PC-9 (cell line): ENCODE data around the gene CRYZL1. TPM values are rescaled to one million over a fixed set of nuclear protein-coding genes. Genes with fewer than 3 reads are reported as not detected.

ENCODE experiments used
- BruUV-seq: library from RNA; stranded (reverse); fragments of 400-500 nt; replicated peaks from 2 replicates; lab custom pipeline; 2021; lab: Mats Ljungman, UMichigan
- CTCF ChIA-PET: fragments of 300-600 bp; sonication (Branson Sonifier 250); formaldehyde crosslinking; loops from one replicate; lab custom pipeline; 2022; ENCODE audit warnings: antibody characterized with exemption; lab: Charles Lee
- POLR2A ChIA-PET: fragments of 300-600 bp; sonication (Branson Sonifier 250); formaldehyde crosslinking; loops from one replicate; lab custom pipeline; 2022; ENCODE audit warnings: antibody characterized with exemption; ENCODE audit not compliant: unreplicated experiment; lab: Charles Lee
- DNase-seq, 2 experiments: peaks; one replicate each; pipeline versions ENCODE4 v3.0.0 to v3.0.0-alpha.2; 2015 to 2022; ENCODE audit warnings: mixed read lengths in 1 of 2
- H2AFZ ChIP-seq: fragments of 200-600 bp; sonication (generic); 2 replicates; pipeline ENCODE4 v1.8.1; 2017; ENCODE audit warnings: antibody characterized with exemption
- H3F3A ChIP-seq: fragments of 200-600 bp; sonication (generic); 2 replicates; pipeline ENCODE4 v1.8.1; 2017; ENCODE audit warnings: antibody characterized with exemption, mild to moderate bottlenecking, low read depth; ENCODE audit not compliant: insufficient read depth
- H3K27ac ChIP-seq: fragments of 200-600 bp; sonication (generic); 2 replicates; pipeline ENCODE4 v1.6.1; 2016; ENCODE audit warnings: mixed run types
- H3K27me3 ChIP-seq: fragments of 200-600 bp; sonication (generic); 2 replicates; pipeline ENCODE4 v1.6.1; 2016; ENCODE audit warnings: low read depth, mixed run types; ENCODE audit not compliant: insufficient read depth
- H3K36me3 ChIP-seq: fragments of 200-600 bp; sonication (generic); 2 replicates; pipeline ENCODE4 v1.6.1; 2016; ENCODE audit warnings: low read depth, mixed run types
- H3K4me1 ChIP-seq: fragments of 200-600 bp; sonication (generic); replicated peaks from 2 replicates; pipeline ENCODE4 v1.6.1; 2016; ENCODE audit warnings: mixed run types; ENCODE audit not compliant: insufficient read depth
- H3K4me2 ChIP-seq: fragments of 200-600 bp; sonication (generic); 2 replicates; pipeline ENCODE4 v1.6.1; 2017; ENCODE audit warnings: mixed run types
- H3K4me3 ChIP-seq: fragments of 200-600 bp; sonication (generic); 2 replicates; pipeline ENCODE4 v1.6.1; 2016; ENCODE audit warnings: mixed run types
- H3K79me2 ChIP-seq: fragments of 200-600 bp; sonication (generic); 2 replicates; pipeline ENCODE4 v1.6.1; 2017; ENCODE audit warnings: low read depth, mixed run types
- H3K9me2 ChIP-seq: fragments of 200-600 bp; sonication (generic); 2 replicates; pipeline ENCODE4 v1.8.1; 2017; ENCODE audit warnings: mild to moderate bottlenecking; ENCODE audit not compliant: insufficient read depth
- H3K9me3 ChIP-seq: fragments of 200-600 bp; sonication (generic); 2 replicates; pipeline ENCODE4 v1.8.1; 2016; ENCODE audit warnings: low read depth; ENCODE audit not compliant: insufficient read depth
- H4K20me1 ChIP-seq: fragments of 200-600 bp; sonication (generic); 2 replicates; pipeline ENCODE4 v1.8.1; 2017; ENCODE audit not compliant: insufficient read depth
- EZH2 ChIP-seq: fragments of 200-600 bp; sonication (generic); IDR thresholded peaks from 2 replicates; pipeline ENCODE4 v1.8.0; 2017; ENCODE audit warnings: antibody characterized with exemption, low read depth
- intact Hi-C: fragments of 100-400 bp; cut with micrococcal nuclease; formaldehyde crosslinking; loops from one replicate; pipeline ENCODE4 v1.10.0; 2022; ENCODE audit not compliant: unreplicated experiment
- total RNA-seq: library from RNA; stranded (reverse); gene quantifications from 2 replicates; pipeline ENCODE4 v1.2.3, GENCODE V29; 2021
- TF ChIP-seq, protein P1 (sequence below): fragments of 200-600 bp; sonication (generic); conservative IDR thresholded peaks from 2 replicates; pipeline ENCODE4 v1.6.1; 2017; ENCODE audit warnings: mixed run types, antibody characterized with exemption, mild to moderate bottlenecking, moderate library complexity

The CRYZL1 gene
- total RNA-seq, 1 experiment from 2014 or later, result 22.4 TPM

DNA sequence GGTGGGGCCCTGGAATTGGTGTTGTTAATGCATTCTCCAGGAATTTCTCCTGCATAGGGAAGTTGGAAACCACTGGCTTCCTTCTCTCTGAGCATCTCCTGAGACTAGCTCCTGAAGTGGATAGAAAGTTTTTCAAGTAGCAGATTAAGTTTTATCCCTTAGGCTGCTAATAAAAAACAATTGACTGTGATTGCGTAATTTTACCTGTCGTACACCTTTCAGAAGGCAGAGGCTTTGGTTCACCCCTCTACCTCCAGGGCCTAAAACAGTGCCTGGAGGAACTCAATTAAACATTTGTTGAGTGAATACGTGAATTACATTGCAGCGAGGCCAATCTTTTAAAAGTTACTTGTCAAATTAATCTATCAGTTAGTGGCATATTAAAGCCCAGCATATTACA lies 4.2 kb upstream of the CRYZL1 start:
- peak in 1 of 2 experiments; percentile 40 for DNase-seq
- Histone ChIP-seq H3K4me1 (peaks cover 13% of the 10 kb centered on the region), H4K20me1 (no peaks in the 10 kb centered on the region), H3K27me3 (no peaks in the 10 kb centered on the region), H3K79me2 (peaks cover 64% of the 10 kb centered on the region), H2AFZ (no peak overlapping the region), H3K9me3 (no peaks in the 10 kb centered on the region), H3K27ac (no peak overlapping the region), H3K36me3 (no peaks in the 10 kb centered on the region), H3K9me2 (no peaks in the 10 kb centered on the region), H3K4me3 (no peak overlapping the region), H3K4me2 (0 out of 2 replicates have a peak overlapping the region, but pooled peaks have one; percentile 19), H3F3A (no peaks in the 10 kb centered on the region; the same call in 1 of the 2 replicates)
- TF ChIP-seq, protein P1, sequence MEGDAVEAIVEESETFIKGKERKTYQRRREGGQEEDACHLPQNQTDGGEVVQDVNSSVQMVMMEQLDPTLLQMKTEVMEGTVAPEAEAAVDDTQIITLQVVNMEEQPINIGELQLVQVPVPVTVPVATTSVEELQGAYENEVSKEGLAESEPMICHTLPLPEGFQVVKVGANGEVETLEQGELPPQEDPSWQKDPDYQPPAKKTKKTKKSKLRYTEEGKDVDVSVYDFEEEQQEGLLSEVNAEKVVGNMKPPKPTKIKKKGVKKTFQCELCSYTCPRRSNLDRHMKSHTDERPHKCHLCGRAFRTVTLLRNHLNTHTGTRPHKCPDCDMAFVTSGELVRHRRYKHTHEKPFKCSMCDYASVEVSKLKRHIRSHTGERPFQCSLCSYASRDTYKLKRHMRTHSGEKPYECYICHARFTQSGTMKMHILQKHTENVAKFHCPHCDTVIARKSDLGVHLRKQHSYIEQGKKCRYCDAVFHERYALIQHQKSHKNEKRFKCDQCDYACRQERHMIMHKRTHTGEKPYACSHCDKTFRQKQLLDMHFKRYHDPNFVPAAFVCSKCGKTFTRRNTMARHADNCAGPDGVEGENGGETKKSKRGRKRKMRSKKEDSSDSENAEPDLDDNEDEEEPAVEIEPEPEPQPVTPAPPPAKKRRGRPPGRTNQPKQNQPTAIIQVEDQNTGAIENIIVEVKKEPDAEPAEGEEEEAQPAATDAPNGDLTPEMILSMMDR, result no peak
- TF ChIP-seq EZH2, result no peak
- ChIA-PET POLR2A (no interaction called here), CTCF (no interaction called here)
- intact Hi-C loops, result loop anchor here (10.0 kb wide), 1 partner anchor 249 kb away; no protein-coding TSS in a partner anchor
- no TSS peak for BruUV-seq

DNA sequence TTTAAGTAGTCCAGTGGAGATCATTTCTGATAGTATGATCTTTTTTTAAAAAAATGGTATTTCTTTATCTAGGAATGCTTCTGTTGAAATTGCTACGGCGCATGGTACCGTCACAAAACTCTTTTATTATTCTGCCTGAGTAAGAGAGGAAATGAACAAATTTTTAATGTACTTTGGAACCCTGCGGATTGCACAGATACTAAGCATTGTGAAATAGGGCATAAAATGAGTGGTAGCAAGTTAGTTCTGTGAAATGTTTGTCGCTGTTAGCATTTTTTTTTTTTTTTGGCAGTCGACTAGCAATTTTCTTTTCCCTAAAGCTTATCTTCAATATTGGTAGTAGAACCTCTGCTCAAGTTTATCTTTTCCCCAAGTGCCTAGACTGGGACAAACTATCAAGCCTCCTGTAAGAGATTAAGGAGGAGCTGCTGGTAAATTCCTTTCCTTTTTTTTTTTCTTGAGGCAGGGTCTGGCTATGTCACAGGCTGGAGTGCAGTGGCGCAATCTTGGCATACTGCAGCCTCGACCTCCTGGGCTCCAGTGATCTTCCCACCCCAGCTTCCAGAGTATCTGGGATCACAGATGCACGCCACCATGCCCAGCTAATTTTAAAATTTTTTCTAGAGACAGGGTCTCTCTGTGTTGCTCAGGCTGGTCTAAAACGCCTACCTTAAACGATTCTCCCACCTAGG lies 3.0 kb upstream of the CRYZL1 start:
- Histone ChIP-seq H3K9me3 (no peaks in the 10 kb centered on the region), H3K79me2 (peaks cover 74% of the 10 kb centered on the region), H3K4me2 (peak overlapping the region; percentile 80), H3F3A (no peaks in the 10 kb centered on the region; the same call in 1 of the 2 replicates), H3K4me3 (peak overlapping the region; percentile 76; the same call in 1 of the 2 replicates), H2AFZ (no peak overlapping the region), H3K36me3 (no peaks in the 10 kb centered on the region), H3K27me3 (no peaks in the 10 kb centered on the region), H3K4me1 (peaks cover 21% of the 10 kb centered on the region), H3K9me2 (no peaks in the 10 kb centered on the region), H3K27ac (no peak overlapping the region), H4K20me1 (no peaks in the 10 kb centered on the region)
- ChIA-PET POLR2A (interaction anchor here (0.7 kb wide), 1 partner anchor 19 kb away, joined by 5 read pairs; no protein-coding TSS in a partner anchor), CTCF (no interaction called here)
- TF ChIP-seq EZH2, result no peak
- TF ChIP-seq, protein P1, result no peak
- DNase-seq, result no peak
- intact Hi-C loops, result loop anchor here (10.0 kb wide), 1 partner anchor 250 kb away; no protein-coding TSS in a partner anchor
- BruUV-seq, result no TSS peak

DNA sequence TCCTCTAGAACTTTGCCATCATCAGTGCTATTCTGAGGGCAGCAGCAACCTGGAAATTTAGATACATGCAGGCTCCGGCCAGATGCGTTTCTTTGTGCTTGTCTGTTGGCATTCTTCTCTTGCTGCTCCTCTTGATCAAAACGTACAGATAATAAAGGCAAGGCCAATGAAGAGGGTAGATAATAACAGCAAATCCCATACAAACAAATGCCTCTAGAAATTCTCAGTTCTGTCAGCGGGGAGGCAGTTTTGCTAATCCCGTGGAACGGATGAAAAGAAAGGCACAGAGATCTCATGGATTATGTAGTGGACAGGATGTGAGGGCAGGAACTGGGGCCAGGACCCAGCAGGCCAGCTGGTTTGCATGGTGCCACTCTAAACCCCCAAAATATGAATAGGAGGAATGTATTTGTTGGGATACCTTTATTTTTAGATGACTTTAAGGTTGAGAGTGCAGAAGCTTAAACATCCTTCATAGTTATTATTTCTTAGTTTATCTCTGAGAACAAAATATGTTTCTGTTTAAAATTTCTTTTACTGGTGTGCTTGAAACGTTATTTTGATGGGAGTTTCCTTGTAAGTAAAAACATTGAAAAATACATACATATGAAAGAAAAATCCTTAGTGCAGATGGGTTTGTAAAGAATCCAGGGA lies 2.2 kb upstream of the CRYZL1 start:
- peak overlapping the region; percentile 76 for H3K4me3 ChIP-seq
- H4K20me1 ChIP-seq, result no peaks in the 10 kb centered on the region
- H3K27ac ChIP-seq, result no peak overlapping the region
- TF ChIP-seq EZH2, result no peak
- TF ChIP-seq, protein P1, result no peak
- H3K9me2 ChIP-seq, result no peaks in the 10 kb centered on the region
- DNase-seq, result peak in 1 of 2 experiments; percentile 3
- ChIA-PET POLR2A (no interaction called here), CTCF (no interaction called here)
- H3K4me1 ChIP-seq, result peaks cover 21% of the 10 kb centered on the region
- H3K4me2 ChIP-seq, result peak overlapping the region; percentile 80
- H3K9me3 ChIP-seq, result no peaks in the 10 kb centered on the region
- H3K79me2 ChIP-seq, result peaks cover 77% of the 10 kb centered on the region
- BruUV-seq, result TSS peak; percentile 45
- H3F3A ChIP-seq, result no peaks in the 10 kb centered on the region; the same call in 1 of the 2 replicates
- H2AFZ ChIP-seq, result peak overlapping the region; percentile 79
- H3K36me3 ChIP-seq, result no peaks in the 10 kb centered on the region
- H3K27me3 ChIP-seq, result no peaks in the 10 kb centered on the region
- intact Hi-C loops, result loop anchor here (10.0 kb wide), 1 partner anchor 251 kb away; no protein-coding TSS in a partner anchor
